Body of pancreas (tissue), 4 donors: ENCODE results near the gene ASB13.

Experiments used
- POLR2A ChIP-seq, 3 donors: fragments of 450-650 bp; IDR thresholded peaks; one replicate each; pipeline ENCODE4 v1.6.1; 2016; ENCODE audit warnings: antibody characterized with exemption in 3 of 3, mild to moderate bottlenecking in 2 of 3
- TF ChIP-seq, protein P1 (sequence below), 7 experiments: fragments of 450-650 bp in 4 of 7; fragments of 200-600 bp in 3 of 7; sonication (generic) in 3 of 7; IDR thresholded peaks; one replicate each; pipeline ENCODE4 v1.5.1; 2016 to 2019; ENCODE audit warnings: antibody characterized with exemption in 7 of 7

DNA sequence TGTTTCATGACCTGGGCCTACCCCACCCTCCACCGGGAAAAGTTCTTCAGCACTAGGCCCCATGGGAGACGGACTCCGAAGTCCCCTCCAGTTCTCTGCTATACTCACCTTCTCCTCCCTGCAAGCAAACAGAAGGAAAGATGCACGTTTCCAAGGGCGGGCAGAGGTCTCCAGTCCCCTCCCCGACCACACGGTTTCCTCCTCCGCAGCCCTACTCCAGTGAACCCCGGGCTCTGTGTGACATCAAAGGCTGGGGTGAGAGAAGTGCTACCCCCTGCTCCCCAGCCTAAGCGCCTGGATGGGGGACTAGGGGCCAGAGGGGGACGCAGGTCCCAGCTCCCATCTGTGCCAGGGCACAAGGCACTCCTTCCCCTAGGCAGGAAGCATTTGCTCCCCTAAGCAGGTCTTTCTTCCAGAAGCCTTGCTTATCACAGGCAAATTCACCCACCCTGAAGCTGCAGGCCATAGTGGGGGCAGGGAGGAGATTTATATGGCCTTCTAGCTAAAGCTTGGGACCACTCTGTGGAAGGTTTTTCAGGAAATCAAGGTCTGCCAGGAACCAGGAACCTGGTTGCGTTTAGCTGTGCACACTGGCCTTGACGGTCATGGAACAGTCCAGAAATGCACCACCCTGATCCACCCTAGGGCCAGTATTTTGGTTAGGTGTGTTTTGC is 52.8 kb downstream of the ASB13 start:
- TF ChIP-seq POLR2A (IDR thresholded peaks at IDR 0.05): no peak
- TF ChIP-seq, protein P1, sequence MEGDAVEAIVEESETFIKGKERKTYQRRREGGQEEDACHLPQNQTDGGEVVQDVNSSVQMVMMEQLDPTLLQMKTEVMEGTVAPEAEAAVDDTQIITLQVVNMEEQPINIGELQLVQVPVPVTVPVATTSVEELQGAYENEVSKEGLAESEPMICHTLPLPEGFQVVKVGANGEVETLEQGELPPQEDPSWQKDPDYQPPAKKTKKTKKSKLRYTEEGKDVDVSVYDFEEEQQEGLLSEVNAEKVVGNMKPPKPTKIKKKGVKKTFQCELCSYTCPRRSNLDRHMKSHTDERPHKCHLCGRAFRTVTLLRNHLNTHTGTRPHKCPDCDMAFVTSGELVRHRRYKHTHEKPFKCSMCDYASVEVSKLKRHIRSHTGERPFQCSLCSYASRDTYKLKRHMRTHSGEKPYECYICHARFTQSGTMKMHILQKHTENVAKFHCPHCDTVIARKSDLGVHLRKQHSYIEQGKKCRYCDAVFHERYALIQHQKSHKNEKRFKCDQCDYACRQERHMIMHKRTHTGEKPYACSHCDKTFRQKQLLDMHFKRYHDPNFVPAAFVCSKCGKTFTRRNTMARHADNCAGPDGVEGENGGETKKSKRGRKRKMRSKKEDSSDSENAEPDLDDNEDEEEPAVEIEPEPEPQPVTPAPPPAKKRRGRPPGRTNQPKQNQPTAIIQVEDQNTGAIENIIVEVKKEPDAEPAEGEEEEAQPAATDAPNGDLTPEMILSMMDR (IDR thresholded peaks at IDR 0.05): no peak
